GM12878 (cell line): ENCODE results near the gene NDUFA11. TPM values are rescaled to one million over a fixed set of nuclear protein-coding genes. Genes with fewer than 3 reads are reported as not detected.

Experiments used
- ATAC-seq: fragments of 200-7000 bp; cut with Tn5 transposase; 3 replicates; pipeline ENCODE4 v1.9.1; 2020; ENCODE audit warnings: mild to moderate bottlenecking, moderate library complexity
- BruUV-seq: library from RNA; stranded (reverse); fragments of 400-500 nt; replicated peaks from 2 replicates; lab custom pipeline; 2021; lab: Mats Ljungman, UMichigan
- CTCF ChIA-PET: fragments of 300-600 bp; sonication (Branson Sonifier 250); formaldehyde crosslinking; extraction: SDS; loops from one replicate; lab custom pipeline; 2021; ENCODE audit warnings: inconsistent platforms; lab: Yijun Ruan, JAX
- POLR2A ChIA-PET: fragments of 350-600 bp; formaldehyde crosslinking; extraction: SDS; loops from one replicate; lab custom pipeline; 2021; ENCODE audit warnings: inconsistent platforms; lab: Charles Lee
- RAD21 ChIA-PET: fragments of 300-600 bp; sonication (Branson Sonifier 250); formaldehyde crosslinking; loops from one replicate; lab custom pipeline; 2023; ENCODE audit warnings: antibody characterized with exemption; ENCODE audit not compliant: unreplicated experiment; lab: Charles Lee
- SMC1A ChIA-PET: fragments of 300-600 bp; sonication (Branson Sonifier 250); formaldehyde crosslinking; loops from one replicate; lab custom pipeline; 2023; ENCODE audit not compliant: unreplicated experiment, uncharacterized antibody; lab: Charles Lee
- DNase-seq: peaks from one replicate; pipeline ENCODE4 v3.0.0-alpha.2; 2011; ENCODE audit warnings: low read depth, low spot score
- FAIRE-seq: peaks from 3 replicates; lab custom pipeline; 2011; peaks lifted over from hg19 to GRCh38; lab: Jason Lieb, UNC
- H2AFZ ChIP-seq: 2 replicates; pipeline ENCODE4 v1.6.0; 2011; ENCODE audit warnings: low read depth, low read length, control low read depth; ENCODE audit not compliant: control insufficient read depth
- H3K27ac ChIP-seq: 2 replicates; pipeline ENCODE4 v1.5.1; 2011; ENCODE audit warnings: control low read depth; ENCODE audit not compliant: control insufficient read depth, insufficient read depth
- H3K27me3 ChIP-seq, 2 experiments: replicated peaks in 1 of 2; 2 replicates each; pipeline versions ENCODE4 v1.6.0 to v1.6.1; 2011; ENCODE audit warnings: low read length in 1 of 2; ENCODE audit not compliant: control insufficient read depth in 2 of 2, insufficient read depth in 2 of 2
- H3K36me3 ChIP-seq, 2 experiments: 2 replicates each; pipeline ENCODE4 v1.5.1; 2011; ENCODE audit warnings: low read length in 1 of 2; ENCODE audit not compliant: control insufficient read depth in 2 of 2, insufficient read depth in 2 of 2
- H3K4me1 ChIP-seq: 2 replicates; pipeline ENCODE4 v1.6.1; 2011; ENCODE audit warnings: mild to moderate bottlenecking, low read length, moderate library complexity, mixed read lengths; ENCODE audit not compliant: control insufficient read depth, insufficient read depth
- H3K4me2 ChIP-seq: 2 replicates; pipeline ENCODE4 v1.6.0; 2011; ENCODE audit warnings: control low read depth; ENCODE audit not compliant: control insufficient read depth, insufficient read depth
- H3K4me3 ChIP-seq: fragments of 200-600 bp; sonication (generic); 2 replicates; pipeline ENCODE4 v1.5.1; 2016
- H3K79me2 ChIP-seq: 2 replicates; pipeline ENCODE4 v1.6.0; 2011; ENCODE audit warnings: low read length; ENCODE audit not compliant: control insufficient read depth, insufficient read depth
- H3K9ac ChIP-seq: 2 replicates; pipeline ENCODE4 v1.8.0; 2011; ENCODE audit warnings: low read length, control low read depth, mixed read lengths; ENCODE audit not compliant: control insufficient read depth, insufficient read depth
- H3K9me3 ChIP-seq: replicated peaks from 3 replicates; pipeline ENCODE4 v1.5.1; 2011; ENCODE audit warnings: mild to moderate bottlenecking, low read length; ENCODE audit not compliant: control insufficient read depth, insufficient read depth
- H4K20me1 ChIP-seq: 2 replicates; pipeline ENCODE4 v1.6.0; 2011; ENCODE audit not compliant: control insufficient read depth, insufficient read depth
- CHD4 ChIP-seq: fragments of 200-600 bp; sonication (generic); IDR thresholded peaks from 2 replicates; pipeline ENCODE4 v1.6.1; 2016; ENCODE audit warnings: mild to moderate bottlenecking
- EED ChIP-seq: sonication (generic); IDR thresholded peaks from 2 replicates; pipeline ENCODE4 v1.6.1; 2016; ENCODE audit warnings: antibody characterized with exemption, low read depth
- MXI1 ChIP-seq: fragments of 150-350 bp; IDR thresholded peaks from 2 replicates; pipeline ENCODE4 v1.6.1; 2011; ENCODE audit warnings: low read depth, mild to moderate bottlenecking, inconsistent platforms, low read length, improper control_type of control experiment
- NRF1 ChIP-seq: conservative IDR thresholded peaks from 2 replicates; pipeline ENCODE4 v1.6.1; 2011; ENCODE audit warnings: mild to moderate bottlenecking, low read depth, low read length, improper control_type of control experiment
- POU2F2 ChIP-seq: IDR thresholded peaks from 3 replicates; pipeline ENCODE4 v1.6.1; 2011; ENCODE audit warnings: low read depth, mild to moderate bottlenecking, low read length, borderline replicate concordance
- RBBP5 ChIP-seq: fragments of 200-600 bp; sonication (generic); conservative IDR thresholded peaks from 2 replicates; pipeline ENCODE4 v1.6.1; 2016
- SREBF1 ChIP-seq: IDR thresholded peaks from 2 replicates; pipeline ENCODE4 v1.6.1; 2012; ENCODE audit warnings: mild to moderate bottlenecking, low read length
- STAT1 ChIP-seq: fragments of 450-650 bp; conservative IDR thresholded peaks from 2 replicates; pipeline ENCODE4 v1.6.1; 2014; ENCODE audit warnings: antibody characterized with exemption, mild to moderate bottlenecking
- TAF1 ChIP-seq: IDR thresholded peaks from 2 replicates; pipeline ENCODE4 v1.6.1; 2011; ENCODE audit warnings: mild to moderate bottlenecking, low read depth, low read length, borderline replicate concordance
- TCF3 ChIP-seq: IDR thresholded peaks from 2 replicates; pipeline ENCODE4 v1.6.1; 2012; ENCODE audit warnings: low read depth, mild to moderate bottlenecking, low read length, borderline replicate concordance; ENCODE audit not compliant: insufficient read depth
- TCF7 ChIP-seq: IDR thresholded peaks from 2 replicates; pipeline ENCODE4 v1.6.1; 2014; ENCODE audit warnings: antibody characterized with exemption, borderline replicate concordance
- ZNF217 ChIP-seq: fragments of 450-650 bp; IDR thresholded peaks from 2 replicates; pipeline ENCODE4 v1.6.1; 2017; ENCODE audit warnings: antibody characterized with exemption, mild to moderate bottlenecking
- WGBS: methylation state at CpG from one replicate; pipeline ENCODE4 v1.1.6; 2016; ENCODE audit warnings: low lambda C conversion rate; ENCODE audit not compliant: insufficient replicate concordance, insufficient coverage; ENCODE audit errors: missing lambda C conversion rate; 5-methylcytosine and 5-hydroxymethylcytosine counted together
- in situ Hi-C: fragments of 300-500 bp; cut with MboI; formaldehyde crosslinking; loops from 9 replicates; pipeline ENCODE4 v1.14.3; 2018; ENCODE audit warnings: mixed read lengths
- intact Hi-C: fragments of 100-400 bp; cut with micrococcal nuclease; formaldehyde crosslinking; loops from one replicate; pipeline ENCODE4 v1.14.2; 2022; ENCODE audit not compliant: unreplicated experiment
- polyA plus RNA-seq, 11 experiments: library from polyadenylated mRNA; depleted of rRNA in 4 of 11; unstranded in 6 of 11; stranded (reverse) in 5 of 11; fragments of >200 nt; fragmentation: Nextera tagmentation in 4 of 11; fragmentation: Illumina TruSeq in 1 of 11; extraction: Ambion mirVana in 4 of 11; extraction: Trizol in 1 of 11; gene quantifications; 1 replicate in 1 of 11; 2 replicates in 10 of 11; pipeline versions ENCODE4 v1.2.1 to v1.2.3, GENCODE V29; 2011 to 2016; ENCODE audit warnings: inconsistent platforms in 2 of 11, missing spikeins in 2 of 11, low read depth in 1 of 11
- total RNA-seq, 4 experiments: library from RNA; depleted of rRNA in 3 of 4; stranded (reverse); fragments of >200 nt in 3 of 4; fragmentation: Illumina TruSeq in 1 of 4; extraction: Trizol in 1 of 4; gene quantifications; 2 replicates each; pipeline versions ENCODE4 v1.2.1 to v1.2.3, GENCODE V29; 2013 to 2021
- TF ChIP-seq, protein P1 (sequence below): IDR thresholded peaks from 2 replicates; pipeline ENCODE4 v1.6.1; 2012; ENCODE audit warnings: mild to moderate bottlenecking, low read depth, low read length
- TF ChIP-seq, protein P2 (sequence below): IDR thresholded peaks from 2 replicates; pipeline ENCODE4 v1.6.1; 2011; ENCODE audit warnings: borderline replicate concordance, low read depth, mild to moderate bottlenecking, moderate library complexity, mixed read lengths, low read length; ENCODE audit not compliant: insufficient read depth; ENCODE audit errors: extremely low read length

Gene NDUFA11
- total and polyA plus RNA-seq, 10 of the 15 experiments (the other 5 are each of a cell fraction or from before 2014, with no cell fraction given) = 108 to 600 (median 289) TPM

GRCh38 chr19:5952193-5953029 is 48.8 kb upstream of the NDUFA11 start (continued):
- no peak for TF ChIP-seq CHD4
- TF ChIP-seq ZNF217 = no peak
- TF ChIP-seq SREBF1 = no peak
- no peak for TF ChIP-seq TCF3

DNA sequence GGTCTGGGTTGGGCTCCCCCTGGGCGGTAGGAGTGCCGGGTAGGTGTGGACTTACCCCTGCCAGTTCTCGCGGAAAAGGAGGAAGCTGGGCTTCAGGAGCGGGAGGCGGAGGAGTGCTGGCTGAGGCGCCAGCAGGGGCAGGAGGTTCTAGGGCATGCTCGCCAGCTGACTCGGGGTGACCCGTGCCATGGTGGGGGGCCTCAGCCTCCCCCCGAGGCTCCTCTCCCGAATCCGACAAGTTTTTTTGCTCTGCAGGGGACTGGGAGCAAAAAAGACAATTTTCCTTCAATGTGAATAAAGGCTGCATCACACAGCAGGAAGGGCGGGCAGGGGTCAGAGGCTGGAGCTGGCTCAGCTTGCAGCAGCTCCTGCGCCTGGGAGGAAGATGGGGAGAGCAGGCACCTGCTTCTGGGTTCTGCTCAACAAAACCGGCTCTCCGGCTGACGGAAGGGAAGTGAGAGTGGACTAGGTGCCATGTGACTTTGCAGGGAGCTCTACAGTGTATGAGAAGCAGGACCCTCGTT is 47.8 kb upstream of the NDUFA11 start:
- no peak overlapping the region for H3K4me3 ChIP-seq
- no peak overlapping the region for H3K9ac ChIP-seq
- in situ Hi-C loops (no loop called here), intact Hi-C loops (no loop called here)
- ATAC-seq (peak; percentile 73), DNase-seq (no peak), FAIRE-seq (peak; percentile 38)
- 72% methylated on average over 19 of the region's 19 CpGs for WGBS
- no TSS peak for BruUV-seq
- ChIA-PET POLR2A (interaction anchor here (1.1 kb wide), 1 partner anchor 17 kb away, joined by 4 read pairs; no protein-coding TSS in a partner anchor), RAD21 (interaction anchor here (0.7 kb wide), 1 partner anchor 27 kb away, joined by 4 read pairs; the partner anchor contains the start of gene RANBP3), SMC1A (interaction anchor here (0.8 to 1.0 kb wide), 2 partner anchors 17 to 979 kb away, joined by 3 read pairs; no protein-coding TSS in a partner anchor), CTCF (interaction anchor here (0.8 to 4.0 kb wide), 7 partner anchors 14 to 174 kb away, joined by 3 to 16 read pairs (median 4); partner anchors contain the start of gene RANBP3)
- H3K9me3 ChIP-seq = no peaks in the 10 kb centered on the region
- peaks cover 7 to 20% of the 10 kb centered on the region in 2 experiments; a peak in 3 of 4 replicates for H3K36me3 ChIP-seq
- H2AFZ ChIP-seq = no peak overlapping the region
- H3K79me2 ChIP-seq = peaks cover 49% of the 10 kb centered on the region
- no peaks in the 10 kb centered on the region; the same call in 1 of the 2 replicates for H4K20me1 ChIP-seq
- peak overlapping the region; percentile 50 for H3K27ac ChIP-seq
- no peaks in the 10 kb centered on the region for H3K27me3 ChIP-seq
- peaks cover 22% of the 10 kb centered on the region for H3K4me1 ChIP-seq
- peak overlapping the region; percentile 47 for H3K4me2 ChIP-seq
- no peak for TF ChIP-seq EED
- no peak for TF ChIP-seq TAF1
- TF ChIP-seq TCF7 = no peak
- no peak for TF ChIP-seq MXI1
- no peak for TF ChIP-seq STAT1
- TF ChIP-seq POU2F2 = no peak
- no peak for TF ChIP-seq RBBP5
- no peak for TF ChIP-seq NRF1
- TF ChIP-seq, protein P1, sequence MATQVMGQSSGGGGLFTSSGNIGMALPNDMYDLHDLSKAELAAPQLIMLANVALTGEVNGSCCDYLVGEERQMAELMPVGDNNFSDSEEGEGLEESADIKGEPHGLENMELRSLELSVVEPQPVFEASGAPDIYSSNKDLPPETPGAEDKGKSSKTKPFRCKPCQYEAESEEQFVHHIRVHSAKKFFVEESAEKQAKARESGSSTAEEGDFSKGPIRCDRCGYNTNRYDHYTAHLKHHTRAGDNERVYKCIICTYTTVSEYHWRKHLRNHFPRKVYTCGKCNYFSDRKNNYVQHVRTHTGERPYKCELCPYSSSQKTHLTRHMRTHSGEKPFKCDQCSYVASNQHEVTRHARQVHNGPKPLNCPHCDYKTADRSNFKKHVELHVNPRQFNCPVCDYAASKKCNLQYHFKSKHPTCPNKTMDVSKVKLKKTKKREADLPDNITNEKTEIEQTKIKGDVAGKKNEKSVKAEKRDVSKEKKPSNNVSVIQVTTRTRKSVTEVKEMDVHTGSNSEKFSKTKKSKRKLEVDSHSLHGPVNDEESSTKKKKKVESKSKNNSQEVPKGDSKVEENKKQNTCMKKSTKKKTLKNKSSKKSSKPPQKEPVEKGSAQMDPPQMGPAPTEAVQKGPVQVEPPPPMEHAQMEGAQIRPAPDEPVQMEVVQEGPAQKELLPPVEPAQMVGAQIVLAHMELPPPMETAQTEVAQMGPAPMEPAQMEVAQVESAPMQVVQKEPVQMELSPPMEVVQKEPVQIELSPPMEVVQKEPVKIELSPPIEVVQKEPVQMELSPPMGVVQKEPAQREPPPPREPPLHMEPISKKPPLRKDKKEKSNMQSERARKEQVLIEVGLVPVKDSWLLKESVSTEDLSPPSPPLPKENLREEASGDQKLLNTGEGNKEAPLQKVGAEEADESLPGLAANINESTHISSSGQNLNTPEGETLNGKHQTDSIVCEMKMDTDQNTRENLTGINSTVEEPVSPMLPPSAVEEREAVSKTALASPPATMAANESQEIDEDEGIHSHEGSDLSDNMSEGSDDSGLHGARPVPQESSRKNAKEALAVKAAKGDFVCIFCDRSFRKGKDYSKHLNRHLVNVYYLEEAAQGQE = no peak
- TF ChIP-seq, protein P2, sequence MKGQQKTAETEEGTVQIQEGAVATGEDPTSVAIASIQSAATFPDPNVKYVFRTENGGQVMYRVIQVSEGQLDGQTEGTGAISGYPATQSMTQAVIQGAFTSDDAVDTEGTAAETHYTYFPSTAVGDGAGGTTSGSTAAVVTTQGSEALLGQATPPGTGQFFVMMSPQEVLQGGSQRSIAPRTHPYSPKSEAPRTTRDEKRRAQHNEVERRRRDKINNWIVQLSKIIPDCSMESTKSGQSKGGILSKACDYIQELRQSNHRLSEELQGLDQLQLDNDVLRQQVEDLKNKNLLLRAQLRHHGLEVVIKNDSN = peak; percentile 46
